GM19324 (cell line): ENCODE results near the gene ZNF841.
"Not testable (repeated sequence)": the region's sequence is repeated elsewhere in the genome, so short reads cannot be mapped to it uniquely, and the experiment has no call there.

ENCODE experiments used
- ATAC-seq: cut with Tn5 transposase; IDR thresholded peaks from one replicate; pipeline ENCODE4 v1.9.1; 2021; ENCODE audit warnings: mild to moderate bottlenecking, moderate library complexity; ENCODE audit not compliant: unreplicated experiment, low FRiP score

Gene ZNF841

GRCh38 chr19:52095172-52096014, at the start of gene ZNF841:
TSS of gene ZNF841 (minus strand) at chr19:52095765. CDS start at chr19:52084801, 10,964 bp downstream.
- peak; percentile 89 for ATAC-seq

GRCh38 chr19:52142001-52142595, 46.5 kb upstream of the ZNF841 start:
- no peak for ATAC-seq

GRCh38 chr19:52141203-52141602, 45.6 kb upstream of the ZNF841 start:
- no peak for ATAC-seq

- ATAC-seq: peak; percentile 93
Measured at GRCh38 chr19:52140032-52140710, 44.6 kb upstream of the ZNF841 start.

GRCh38 chr19:52139252-52140031, 43.9 kb upstream of the ZNF841 start, which contains the start of gene ZNF616:
TSS of gene ZNF616 (minus strand) at chr19:52139938. CDS start at chr19:52130512, 9,426 bp downstream.
- ATAC-seq: peak; percentile 63

GRCh38 chr19:52138983-52139251, 43.4 kb upstream of the ZNF841 start:
- no peak for ATAC-seq

- no peak for ATAC-seq
Measured at GRCh38 chr19:52138278-52138982, 42.9 kb upstream of the ZNF841 start.

- no peak for ATAC-seq
Measured at GRCh38 chr19:52120286-52120685, 24.7 kb upstream of the ZNF841 start.

GRCh38 chr19:52115526-52116053, 20.0 kb upstream of the ZNF841 start:
- ATAC-seq: no peak

- ATAC-seq: no peak
Measured at GRCh38 chr19:52114691-52115090, 19.1 kb upstream of the ZNF841 start.

- no peak for ATAC-seq
Measured at GRCh38 chr19:52112624-52113023, 17.1 kb upstream of the ZNF841 start.

- no peak for ATAC-seq
Measured at GRCh38 chr19:52110780-52111179, 15.2 kb upstream of the ZNF841 start.

GRCh38 chr19:52102782-52103181, 7.2 kb upstream of the ZNF841 start:
- ATAC-seq: no peak

GRCh38 chr19:52101866-52102562, 6.4 kb upstream of the ZNF841 start:
- no peak for ATAC-seq

- ATAC-seq: no peak
Measured at GRCh38 chr19:52099497-52100138, 4.1 kb upstream of the ZNF841 start.

- not testable (repeated sequence) for ATAC-seq
Measured at GRCh38 chr19:52096416-52096815, 851 bp upstream of the ZNF841 start.

- ATAC-seq: no peak
Measured at GRCh38 chr19:52094526-52095130, 937 bp downstream of the ZNF841 start.

GRCh38 chr19:52086481-52086880, 9.1 kb downstream of the ZNF841 start:
- no peak for ATAC-seq
